Testis (tissue), 3 donors: Measurements from ENCODE around the gene PMP22. TPM values are rescaled to one million over a fixed set of nuclear protein-coding genes. Genes with fewer than 3 reads are reported as not detected.

Source experiments
- DNase-seq: peaks from one replicate; pipeline ENCODE4 v3.0.0-alpha.2; 2019
- H3K27ac ChIP-seq, 2 donors: fragments of 200-600 bp; sonication (generic); one replicate each; pipeline ENCODE4 v1.5.1; 2019
- H3K27me3 ChIP-seq: fragments of 200-600 bp; sonication (generic); one replicate; pipeline ENCODE4 v1.5.1; 2019
- H3K36me3 ChIP-seq: fragments of 200-600 bp; sonication (generic); one replicate; pipeline ENCODE4 v1.5.1; 2017; ENCODE audit warnings: low read depth; ENCODE audit errors: missing control alignments
- H3K4me1 ChIP-seq: fragments of 200-600 bp; sonication (generic); one replicate; pipeline ENCODE4 v1.5.1; 2019
- H3K4me3 ChIP-seq, 2 donors: fragments of 200-600 bp; sonication (generic); one replicate each; pipeline ENCODE4 v1.5.1; 2017 to 2019
- H3K9me3 ChIP-seq: fragments of 200-600 bp; sonication (generic); one replicate; pipeline ENCODE4 v1.5.1; 2017
- POLR2A ChIP-seq: fragments of 450-650 bp; IDR thresholded peaks from one replicate; pipeline ENCODE4 v1.6.1; 2017; ENCODE audit warnings: antibody characterized with exemption, mild to moderate bottlenecking, moderate library complexity
- WGBS, 2 donors: methylation state at CpG; one replicate each; pipeline ENCODE4 v1.1.5; 2018; 5-methylcytosine and 5-hydroxymethylcytosine counted together
- intact Hi-C: fragments of 100-400 bp; cut with DNase I; formaldehyde crosslinking; loops from one replicate; pipeline ENCODE4 v1.15.1; 2023; ENCODE audit warnings: low total_unique reads
- polyA plus RNA-seq: library from polyadenylated mRNA; stranded (reverse); fragments of 350-450 nt; fragmentation: Illumina TruSeq; extraction: RNeasy Lipid Tissue Mini Kit (QIAGEN cat#74804); gene quantifications from one replicate; pipeline ENCODE4 v1.2.3, GENCODE V29; 2014; ENCODE audit warnings: low read depth, low replicate concordance; ENCODE audit not compliant: insufficient read depth
- total RNA-seq, 2 donors: library from RNA; depleted of rRNA; stranded (reverse); fragments of >200 nt; gene quantifications; one replicate each; pipeline ENCODE4 v1.2.3, GENCODE V29; 2016
- TF ChIP-seq, protein P1 (sequence below), 3 experiments: fragments of 450-650 bp in 2 of 3; fragments of 200-600 bp in 1 of 3; sonication (generic) in 1 of 3; IDR thresholded peaks; one replicate each; pipeline ENCODE4 v1.5.1; 2016 to 2019; ENCODE audit warnings: antibody characterized with exemption in 3 of 3, mild to moderate bottlenecking in 2 of 3, moderate library complexity in 1 of 3

PMP22 gene
- total and polyA plus RNA-seq, 3 donors from 2014 or later: 31.1 to 70.0 (median 49.2) TPM

GRCh38 chr17:15263206-15263579 is 1.9 kb downstream of the PMP22 start:
- H3K9me3 ChIP-seq: no peaks in the 10 kb centered on the region
- TF ChIP-seq, protein P1, sequence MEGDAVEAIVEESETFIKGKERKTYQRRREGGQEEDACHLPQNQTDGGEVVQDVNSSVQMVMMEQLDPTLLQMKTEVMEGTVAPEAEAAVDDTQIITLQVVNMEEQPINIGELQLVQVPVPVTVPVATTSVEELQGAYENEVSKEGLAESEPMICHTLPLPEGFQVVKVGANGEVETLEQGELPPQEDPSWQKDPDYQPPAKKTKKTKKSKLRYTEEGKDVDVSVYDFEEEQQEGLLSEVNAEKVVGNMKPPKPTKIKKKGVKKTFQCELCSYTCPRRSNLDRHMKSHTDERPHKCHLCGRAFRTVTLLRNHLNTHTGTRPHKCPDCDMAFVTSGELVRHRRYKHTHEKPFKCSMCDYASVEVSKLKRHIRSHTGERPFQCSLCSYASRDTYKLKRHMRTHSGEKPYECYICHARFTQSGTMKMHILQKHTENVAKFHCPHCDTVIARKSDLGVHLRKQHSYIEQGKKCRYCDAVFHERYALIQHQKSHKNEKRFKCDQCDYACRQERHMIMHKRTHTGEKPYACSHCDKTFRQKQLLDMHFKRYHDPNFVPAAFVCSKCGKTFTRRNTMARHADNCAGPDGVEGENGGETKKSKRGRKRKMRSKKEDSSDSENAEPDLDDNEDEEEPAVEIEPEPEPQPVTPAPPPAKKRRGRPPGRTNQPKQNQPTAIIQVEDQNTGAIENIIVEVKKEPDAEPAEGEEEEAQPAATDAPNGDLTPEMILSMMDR (IDR thresholded peaks at IDR 0.05): no peak
- no peak for TF ChIP-seq POLR2A
- H3K4me1 ChIP-seq: peaks cover 21% of the 10 kb centered on the region
- H3K36me3 ChIP-seq: no peaks in the 10 kb centered on the region
- WGBS, 2 donors: 0 to 2% methylated on average over 15 to 17 of the region's 17 CpGs
- intact Hi-C loops: loop anchor here (2.0 kb wide), 1 partner anchor 194 kb away; no protein-coding TSS in a partner anchor
- H3K27me3 ChIP-seq: no peaks in the 10 kb centered on the region
- DNase-seq: peak; percentile 85
- H3K4me3 ChIP-seq: peak overlapping the region; percentile 70 to 80
- H3K27ac ChIP-seq: peak overlapping the region; percentile 88 to 93

DNA sequence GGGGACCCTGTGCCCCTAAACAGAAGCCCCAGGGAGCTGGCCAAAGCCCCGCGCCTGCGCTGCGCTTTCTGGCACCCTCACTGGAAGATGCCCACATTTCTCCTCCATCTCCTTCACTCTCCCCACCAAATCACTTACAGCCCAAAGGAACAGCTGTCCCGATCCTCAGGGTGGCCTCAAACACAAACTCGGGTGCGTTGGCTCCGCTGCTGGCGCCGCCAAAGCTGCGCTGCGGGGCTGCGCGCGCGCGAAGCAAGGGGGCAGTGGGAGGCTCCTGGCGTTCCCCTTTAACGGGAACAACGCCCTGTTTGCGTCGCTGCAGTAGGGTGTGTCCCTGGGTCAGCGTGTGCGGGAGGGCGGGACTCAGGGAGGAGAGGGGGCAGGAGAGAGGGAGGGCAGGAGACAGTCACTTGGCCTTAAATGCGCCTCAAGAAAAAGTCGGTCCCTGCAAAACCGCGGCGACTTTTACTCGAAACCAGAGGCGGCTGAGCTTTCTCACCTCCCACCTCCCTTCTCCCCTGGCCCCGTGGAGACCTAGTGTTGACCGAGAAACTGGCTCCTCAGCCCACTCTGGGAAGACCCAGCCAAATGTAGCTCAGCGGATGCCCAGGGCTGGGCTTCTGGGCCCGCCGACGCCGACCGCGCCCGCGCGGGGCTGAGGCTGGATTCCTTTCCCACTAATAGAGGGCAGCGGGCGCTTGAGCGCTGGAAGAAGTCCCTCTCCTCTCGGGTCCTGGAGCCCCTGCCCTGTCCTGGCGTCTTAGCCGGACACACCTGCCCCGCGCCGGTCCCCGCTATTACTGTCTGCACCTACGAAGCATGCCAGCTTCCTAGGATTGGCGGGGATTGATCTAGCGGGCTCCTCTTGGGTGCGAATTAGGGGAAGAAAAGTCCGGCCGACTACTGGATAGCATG is 2.6 kb downstream of the PMP22 start:
- Histone ChIP-seq H3K4me3 (peak overlapping the region; percentile 70 to 80), H3K36me3 (no peaks in the 10 kb centered on the region), H3K9me3 (no peaks in the 10 kb centered on the region), H3K4me1 (peaks cover 24% of the 10 kb centered on the region), H3K27me3 (no peaks in the 10 kb centered on the region), H3K27ac (peak overlapping the region; percentile 88 to 93)
- intact Hi-C loops: loop anchor here (2.0 kb wide), 1 partner anchor 194 kb away; no protein-coding TSS in a partner anchor
- TF ChIP-seq, protein P1 (IDR thresholded peaks at IDR 0.05): peak in 1 of 3 experiments; percentile 9
- TF ChIP-seq POLR2A: peak; percentile 20
- 0 to 1% methylated on average over 33 to 49 of the region's 60 CpGs for WGBS, 2 donors
- DNase-seq: peak; percentile 92

- intact Hi-C loops: loop anchor here (2.0 kb wide), 1 partner anchor 195 kb away; no protein-coding TSS in a partner anchor
- no peaks in the 10 kb centered on the region for H3K9me3 ChIP-seq
- H3K27me3 ChIP-seq: no peaks in the 10 kb centered on the region
- DNase-seq: peak; percentile 27
- H3K27ac ChIP-seq: peak overlapping the region; percentile 88 to 93
- peak overlapping the region; percentile 70 to 80 for H3K4me3 ChIP-seq
- WGBS, 2 donors: 0 to 4% methylated on average over 2 to 9 of the region's 9 CpGs
- TF ChIP-seq POLR2A: no peak
- TF ChIP-seq, protein P1 (IDR thresholded peaks at IDR 0.05): no peak
- H3K36me3 ChIP-seq: no peaks in the 10 kb centered on the region
- H3K4me1 ChIP-seq: peaks cover 31% of the 10 kb centered on the region
Measured at GRCh38 chr17:15261802-15262290, 3.3 kb downstream of the PMP22 start.

- Histone ChIP-seq H3K4me3 (peak overlapping the region; percentile 70 to 80), H3K36me3 (no peaks in the 10 kb centered on the region), H3K9me3 (no peaks in the 10 kb centered on the region), H3K4me1 (peaks cover 34% of the 10 kb centered on the region), H3K27ac (peak overlapping the region; percentile 88 to 93), H3K27me3 (no peaks in the 10 kb centered on the region)
- peak; percentile 60 for DNase-seq
- TF ChIP-seq, protein P1 (IDR thresholded peaks at IDR 0.05): peak in 1 of 3 experiments; percentile 3
- no peak for TF ChIP-seq POLR2A
- 1% methylated on average over 16 to 32 of the region's 32 CpGs for WGBS, 2 donors
- intact Hi-C loops: no loop called here
Measured at GRCh38 chr17:15261258-15261801, 3.8 kb downstream of the PMP22 start.
